HG03066 (cell line): ENCODE measurements around the gene OR5H2.

Source experiments
- ATAC-seq: cut with Tn5 transposase; IDR thresholded peaks from one replicate; pipeline ENCODE4 v1.9.1; 2021; ENCODE audit warnings: low read depth; ENCODE audit not compliant: unreplicated experiment

OR5H2 gene

GRCh38 chr3:98329392-98330124 is 47.3 kb downstream of the OR5H2 start:
- ATAC-seq = peak; percentile 68

GRCh38 chr3:98331329-98331728 is 49.0 kb downstream of the OR5H2 start:
- no peak for ATAC-seq
